Panc1 (cell line): Measurements from ENCODE around the gene DNAJC30. TPM values are rescaled to one million over a fixed set of nuclear protein-coding genes. Genes with fewer than 3 reads are reported as not detected.

Source experiments
- ATAC-seq: fragments of 200-7000 bp; cut with Tn5 transposase; 2 replicates; pipeline ENCODE4 v1.9.1; 2020; ENCODE audit warnings: mild to moderate bottlenecking, moderate library complexity
- BruUV-seq: library from RNA; stranded (reverse); fragments of 400-500 nt; replicated peaks from 2 replicates; lab custom pipeline; 2021; lab: Mats Ljungman, UMichigan
- CTCF ChIA-PET: fragments of 300-600 bp; sonication (Branson Sonifier 250); formaldehyde crosslinking; loops from one replicate; lab custom pipeline; 2022; ENCODE audit warnings: antibody characterized with exemption; lab: Charles Lee
- POLR2A ChIA-PET: fragments of 300-600 bp; sonication (Branson Sonifier 250); formaldehyde crosslinking; loops from one replicate; lab custom pipeline; 2022; ENCODE audit warnings: antibody characterized with exemption; lab: Charles Lee
- DNase-seq: peaks from one replicate; pipeline ENCODE4 v3.0.0-alpha.2; 2010; ENCODE audit warnings: low read depth, low spot score
- H3K27ac ChIP-seq: 2 replicates; pipeline ENCODE4 v1.5.1; 2011; ENCODE audit warnings: mild to moderate bottlenecking, low read length, inconsistent platforms
- H3K27me3 ChIP-seq: fragments of 200-500 bp; sonication (Bioruptor generic); 2 replicates; pipeline ENCODE4 v1.6.0; 2014; ENCODE audit warnings: low read length, inconsistent platforms; ENCODE audit not compliant: control insufficient read depth, insufficient read depth
- H3K36me3 ChIP-seq: fragments of 200-500 bp; sonication (Bioruptor generic); 2 replicates; pipeline ENCODE4 v1.5.1; 2014; ENCODE audit warnings: inconsistent platforms, mild to moderate bottlenecking, low read length, moderate library complexity; ENCODE audit not compliant: control insufficient read depth, insufficient read depth
- H3K4me1 ChIP-seq: 2 replicates; pipeline ENCODE4 v1.5.1; 2011; ENCODE audit warnings: inconsistent platforms, mild to moderate bottlenecking, low read length, moderate library complexity; ENCODE audit not compliant: control insufficient read depth, insufficient read depth
- H3K4me3 ChIP-seq, 2 experiments: 2 replicates each; pipeline ENCODE4 v1.5.1; 2011 to 2012; ENCODE audit warnings: low read depth in 2 of 2, low read length in 2 of 2, mild to moderate bottlenecking in 2 of 2, inconsistent platforms in 1 of 2, moderate library complexity in 1 of 2
- H3K9me3 ChIP-seq: fragments of 200-500 bp; sonication (Bioruptor generic); 2 replicates; pipeline ENCODE4 v1.5.1; 2014; ENCODE audit warnings: low read depth, mild to moderate bottlenecking, inconsistent platforms, low read length, moderate library complexity; ENCODE audit not compliant: control insufficient read depth, insufficient read depth
- POLR2AphosphoS5 ChIP-seq: IDR thresholded peaks from 2 replicates; pipeline ENCODE4 v1.6.1; 2012; ENCODE audit warnings: mild to moderate bottlenecking, low read depth, low read length, moderate library complexity
- REST ChIP-seq, 2 experiments: IDR thresholded peaks; 2 replicates each; pipeline ENCODE4 v1.6.1; 2011 to 2012; ENCODE audit warnings: low read depth in 2 of 2, control low read depth in 1 of 2, low read length in 1 of 2, mild to moderate bottlenecking in 1 of 2, moderate library complexity in 1 of 2; ENCODE audit not compliant: insufficient read depth in 1 of 2
- SIN3A ChIP-seq: IDR thresholded peaks from 2 replicates; pipeline ENCODE4 v1.6.1; 2012; ENCODE audit warnings: low read depth, mild to moderate bottlenecking, low read length, moderate library complexity, borderline replicate concordance; ENCODE audit not compliant: insufficient read depth
- TCF7L2 ChIP-seq: IDR thresholded peaks from 2 replicates; pipeline ENCODE4 v1.6.1; 2011; ENCODE audit warnings: mild to moderate bottlenecking, low read depth, low read length, inconsistent platforms
- in situ Hi-C: cut with HindIII; loops from 2 replicates; pipeline ENCODE4 v1.10.0; 2016; ENCODE audit warnings: low sequenced_read_pairs, low pct_unique_long_range_greater_than_20kb
- intact Hi-C: fragments of 100-400 bp; cut with micrococcal nuclease; formaldehyde crosslinking; loops from one replicate; pipeline ENCODE4 v1.10.0; 2022; ENCODE audit not compliant: unreplicated experiment
- total RNA-seq: library from RNA; stranded (reverse); gene quantifications from one replicate; pipeline ENCODE4 v1.2.1, GENCODE V29; 2021; ENCODE audit not compliant: unreplicated experiment
- TF ChIP-seq, protein P1 (sequence below): fragments of 450-650 bp; IDR thresholded peaks from 2 replicates; pipeline ENCODE4 v1.5.1; 2017; ENCODE audit warnings: mild to moderate bottlenecking

The DNAJC30 gene
- total RNA-seq, 1 experiment from 2014 or later = 11.1 TPM

DNA sequence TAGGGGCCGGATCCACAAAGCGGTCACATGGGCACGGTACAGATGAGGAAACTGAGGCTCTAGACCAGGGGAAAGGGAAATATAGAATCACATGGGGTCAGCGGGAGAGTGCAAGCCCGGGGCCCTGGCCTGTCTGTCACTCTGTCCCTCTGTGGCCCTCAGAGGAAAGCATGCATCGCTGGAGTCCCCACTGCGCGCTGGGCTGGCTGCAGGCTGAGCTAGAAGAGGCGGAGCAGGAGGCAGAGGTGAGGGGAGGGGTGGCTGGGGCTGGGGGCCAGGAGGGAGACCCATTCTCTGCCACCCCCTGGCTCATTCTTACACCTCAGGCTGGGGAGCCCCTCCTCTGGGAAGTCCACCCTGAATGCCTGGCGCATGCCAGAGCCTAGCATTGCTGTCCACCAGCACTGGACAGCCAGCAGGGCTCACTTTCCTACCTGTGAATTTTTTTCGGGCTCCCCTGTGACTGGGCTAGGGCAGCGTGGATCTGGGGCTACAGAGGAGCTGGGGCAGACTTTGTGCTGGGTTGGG lies 13.3 kb downstream of the DNAJC30 start:
- CTCF ChIA-PET = interaction anchor here (1.1 kb wide), 1 partner anchor 57 kb away, joined by 3 read pairs; no protein-coding TSS in a partner anchor
- no TSS peak for BruUV-seq
- no peaks in the 10 kb centered on the region for H3K9me3 ChIP-seq

DNA sequence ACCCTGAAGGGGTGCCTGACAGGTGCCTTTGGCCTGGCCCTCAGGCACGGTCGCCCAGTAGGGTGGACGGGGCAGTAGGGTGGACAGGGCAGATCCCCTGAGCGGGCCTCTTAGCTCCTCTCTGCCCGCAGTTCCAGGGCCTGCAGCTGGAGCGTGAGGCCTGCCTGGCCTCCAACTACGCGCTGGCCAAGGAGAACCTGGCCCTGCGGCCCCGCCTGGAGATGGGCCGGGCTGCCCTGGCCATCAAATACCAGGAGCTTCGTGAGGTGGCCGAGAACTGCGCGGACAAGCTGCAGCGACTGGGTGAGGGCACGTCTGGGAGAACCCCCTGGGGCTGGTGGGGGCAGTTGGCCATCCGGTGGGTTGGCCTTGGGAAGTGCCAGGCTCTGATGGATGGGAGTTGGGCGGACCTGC lies 14.0 kb downstream of the DNAJC30 start:
- Histone ChIP-seq H3K36me3 (no peaks in the 10 kb centered on the region), H3K27ac (no peak overlapping the region), H3K4me3 (peak overlapping the region in 1 of 2 experiments; percentile 73; a peak in 1 of 4 replicates), H3K9me3 (no peaks in the 10 kb centered on the region), H3K4me1 (peaks cover 8% of the 10 kb centered on the region), H3K27me3 (no peaks in the 10 kb centered on the region)
- intact Hi-C loops (loop anchor here (5.0 kb wide), 1 partner anchor 62 kb away; no protein-coding TSS in a partner anchor), in situ Hi-C loops (no loop called here)
- ATAC-seq = peak; percentile 28; the same call in 1 of the 2 replicates
- no peak for DNase-seq
- no peak for TF ChIP-seq SIN3A
- TF ChIP-seq TCF7L2 = no peak
- TF ChIP-seq POLR2AphosphoS5 = no peak
- TF ChIP-seq REST (IDR thresholded peaks at IDR 0.05; ENCODE audit: insufficient read depth in 1 of 2, low read depth in 2 of 2, low read length in 1 of 2) = no peak
- TF ChIP-seq, protein P1, sequence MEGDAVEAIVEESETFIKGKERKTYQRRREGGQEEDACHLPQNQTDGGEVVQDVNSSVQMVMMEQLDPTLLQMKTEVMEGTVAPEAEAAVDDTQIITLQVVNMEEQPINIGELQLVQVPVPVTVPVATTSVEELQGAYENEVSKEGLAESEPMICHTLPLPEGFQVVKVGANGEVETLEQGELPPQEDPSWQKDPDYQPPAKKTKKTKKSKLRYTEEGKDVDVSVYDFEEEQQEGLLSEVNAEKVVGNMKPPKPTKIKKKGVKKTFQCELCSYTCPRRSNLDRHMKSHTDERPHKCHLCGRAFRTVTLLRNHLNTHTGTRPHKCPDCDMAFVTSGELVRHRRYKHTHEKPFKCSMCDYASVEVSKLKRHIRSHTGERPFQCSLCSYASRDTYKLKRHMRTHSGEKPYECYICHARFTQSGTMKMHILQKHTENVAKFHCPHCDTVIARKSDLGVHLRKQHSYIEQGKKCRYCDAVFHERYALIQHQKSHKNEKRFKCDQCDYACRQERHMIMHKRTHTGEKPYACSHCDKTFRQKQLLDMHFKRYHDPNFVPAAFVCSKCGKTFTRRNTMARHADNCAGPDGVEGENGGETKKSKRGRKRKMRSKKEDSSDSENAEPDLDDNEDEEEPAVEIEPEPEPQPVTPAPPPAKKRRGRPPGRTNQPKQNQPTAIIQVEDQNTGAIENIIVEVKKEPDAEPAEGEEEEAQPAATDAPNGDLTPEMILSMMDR = no peak
- no TSS peak for BruUV-seq
- ChIA-PET CTCF (interaction anchor here (0.6 to 1.1 kb wide), 3 partner anchors 56 to 86 kb away, joined by 3 to 6 read pairs (median 3); no protein-coding TSS in a partner anchor), POLR2A (no interaction called here)

More for the DNA sequence above, 13.3 kb downstream of the DNAJC30 start:
- in situ Hi-C loops (no loop called here), intact Hi-C loops (loop anchor here (5.0 kb wide), 1 partner anchor 63 kb away; no protein-coding TSS in a partner anchor)
- no peaks in the 10 kb centered on the region for H3K36me3 ChIP-seq
- DNase-seq (no peak), ATAC-seq (no peak)
- TF ChIP-seq, protein P1 = no peak
- no peak for TF ChIP-seq REST (IDR thresholded peaks at IDR 0.05; ENCODE audit: insufficient read depth in 1 of 2, low read depth in 2 of 2, low read length in 1 of 2)
- H3K4me3 ChIP-seq = no peak overlapping the region
- H3K27ac ChIP-seq = no peak overlapping the region
- peaks cover 8% of the 10 kb centered on the region for H3K4me1 ChIP-seq
- H3K27me3 ChIP-seq = no peaks in the 10 kb centered on the region
- POLR2A ChIA-PET = no interaction called here
